Stimulated activated naive CD4-positive, alpha-beta T cell (primary cell): Measurements from ENCODE around the gene FMO5.
"Not testable (repeated sequence)": the region's sequence is repeated elsewhere in the genome, so short reads cannot be mapped to it uniquely, and the experiment has no call there.

ENCODE experiments used
- DNase-seq, 6 experiments: peaks; one replicate each; lab custom pipeline; 2025; lab: John Stamatoyannopoulos, UW

FMO5 gene

DNA sequence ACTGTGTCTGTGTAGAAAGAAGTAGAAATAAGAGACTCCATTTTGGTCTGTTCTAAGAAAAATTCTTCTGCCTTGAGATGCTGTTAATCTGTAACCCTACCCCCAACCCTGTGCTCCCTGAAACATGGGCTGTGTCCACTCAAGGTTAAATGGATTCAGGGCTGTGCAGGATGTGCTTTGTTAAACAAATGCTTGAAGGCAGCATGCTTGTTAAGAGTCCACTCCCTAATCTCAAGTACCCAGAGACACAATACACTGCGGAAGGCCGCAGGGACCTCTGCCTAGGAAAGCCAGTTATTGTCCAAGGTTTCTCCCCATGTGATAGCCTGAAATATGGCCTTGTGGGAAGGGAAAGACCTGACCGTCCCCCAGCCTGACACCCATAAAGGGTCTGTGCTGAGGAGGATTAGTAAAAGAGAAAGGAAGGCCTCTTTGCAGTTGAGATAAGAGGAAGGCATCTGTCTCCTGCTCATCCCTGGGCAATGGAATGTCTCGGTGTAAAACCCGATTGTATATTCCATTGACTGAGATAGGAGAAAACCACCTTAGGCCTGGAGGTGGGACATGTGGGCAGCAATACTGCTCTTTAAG is 15.1 kb upstream of the FMO5 start:
- DNase-seq = not testable (repeated sequence)

DNA sequence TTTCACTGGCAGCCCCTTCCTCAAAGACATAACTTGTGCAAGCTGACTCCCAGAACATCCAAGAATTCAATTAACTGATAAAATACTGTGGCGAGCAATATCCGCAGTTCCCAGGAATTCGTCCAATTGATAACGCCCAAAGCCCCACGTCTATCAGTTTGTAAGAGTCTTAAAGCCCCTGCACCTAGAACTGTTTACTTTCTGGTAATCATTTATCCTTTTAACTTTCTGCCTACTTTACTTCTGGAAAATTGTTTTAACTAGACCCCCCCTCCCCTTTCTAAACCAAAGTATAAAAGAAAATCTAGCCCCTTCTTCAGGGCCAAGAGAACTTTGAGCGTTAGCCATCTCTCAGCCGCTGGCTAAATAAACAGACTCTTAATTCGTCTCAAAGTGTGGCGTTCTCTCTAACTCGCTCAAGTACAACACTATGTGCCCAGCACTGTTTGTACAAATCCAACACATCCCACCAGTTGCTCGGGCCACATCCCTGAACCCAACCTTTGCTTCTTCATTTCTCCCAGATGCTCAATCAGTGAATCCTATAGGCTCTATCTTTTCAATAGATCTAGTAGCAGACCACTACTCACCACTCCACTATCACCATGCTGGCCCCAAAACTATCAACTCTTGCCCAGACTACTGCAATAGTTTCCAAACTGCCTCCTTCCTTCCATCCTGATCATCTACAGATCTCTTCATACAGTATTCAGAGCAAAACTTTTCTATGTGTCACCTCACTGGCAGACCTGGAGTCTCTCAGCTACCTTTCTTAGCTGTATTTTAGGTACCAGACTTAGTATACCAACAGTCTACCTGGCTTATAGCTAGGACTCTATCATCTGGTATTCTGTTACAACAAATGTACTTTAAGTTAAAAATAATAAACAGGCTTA is 14.0 kb upstream of the FMO5 start:
- DNase-seq = no peak

DNA sequence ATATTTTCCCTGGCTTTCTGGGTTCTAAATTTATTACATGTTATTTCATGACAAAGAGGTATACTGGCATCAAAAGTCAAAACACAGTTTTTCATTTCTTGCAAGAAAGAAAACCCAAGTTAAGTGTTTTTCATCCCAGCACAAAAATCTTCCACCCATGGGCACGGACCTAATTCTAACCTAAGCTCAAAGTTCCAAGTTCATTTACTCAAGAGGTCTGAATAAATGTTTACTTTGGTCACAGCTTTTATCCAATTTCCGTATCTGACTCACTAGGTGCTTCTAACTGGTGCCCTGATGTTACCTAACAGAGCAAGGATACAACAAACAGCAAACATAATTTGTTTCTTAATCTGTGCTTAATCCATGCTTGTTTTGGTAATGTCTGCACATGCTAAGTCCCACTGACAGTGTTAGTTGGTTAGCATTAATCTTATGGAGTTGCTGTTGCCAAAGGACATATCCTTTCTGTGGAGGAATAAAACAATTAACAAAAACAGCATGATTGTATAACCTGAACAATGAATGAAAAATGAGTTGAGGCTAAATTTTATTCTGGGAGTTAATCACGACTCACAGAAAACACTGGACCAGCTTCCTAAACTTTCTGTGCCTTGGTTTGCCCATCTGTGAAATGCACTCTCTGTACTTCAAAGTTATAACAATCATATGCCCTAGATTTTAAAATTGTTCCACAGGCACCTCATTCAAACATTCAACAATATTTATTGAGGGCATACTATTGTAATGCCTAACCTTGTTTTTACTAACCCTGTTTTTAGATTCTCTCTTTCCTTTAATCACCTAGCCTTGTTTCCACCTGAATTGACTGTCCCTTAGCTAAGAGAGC is 13.1 kb upstream of the FMO5 start:
- DNase-seq = no peak

DNA sequence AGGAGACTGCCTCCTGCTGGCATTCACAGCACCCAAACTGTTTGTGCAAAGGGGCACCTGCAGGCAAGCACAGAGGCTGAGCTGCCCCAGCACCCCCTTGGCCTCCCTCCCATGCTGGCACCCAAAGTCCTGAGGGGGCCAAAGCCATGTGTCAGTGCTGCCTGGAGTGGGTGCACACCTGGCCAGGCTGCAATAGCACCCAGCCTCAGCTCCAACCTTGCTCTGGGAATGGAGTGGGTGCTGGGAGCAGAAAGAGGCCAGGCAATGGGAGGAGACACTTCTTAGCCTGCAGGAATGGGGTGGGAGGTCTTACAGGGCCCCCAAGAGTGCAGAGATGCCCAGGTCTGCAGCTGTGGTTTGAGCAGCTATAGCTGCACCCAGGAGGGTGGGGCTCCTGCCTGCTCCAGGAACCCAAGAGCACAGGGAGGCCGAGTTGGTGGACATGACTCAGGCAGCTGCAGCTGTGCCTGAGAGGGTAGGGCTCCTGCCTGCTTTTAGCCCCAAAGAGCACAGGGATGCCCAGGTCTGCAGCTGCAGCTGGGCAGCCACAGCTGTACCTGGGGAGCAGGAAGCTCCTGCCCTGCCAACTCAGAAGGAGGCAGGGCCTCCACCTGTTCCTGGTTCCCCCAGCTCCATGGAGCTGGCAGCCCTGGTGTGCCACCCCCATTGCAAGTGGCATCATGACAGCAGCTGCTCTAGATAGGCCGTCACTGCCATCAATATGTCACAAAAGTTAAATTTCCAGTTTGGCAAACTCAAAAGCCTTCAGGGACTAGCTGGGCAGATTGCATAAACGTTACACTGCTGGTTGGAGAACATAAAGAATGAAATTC is 12.0 kb upstream of the FMO5 start:
- no peak for DNase-seq

DNA sequence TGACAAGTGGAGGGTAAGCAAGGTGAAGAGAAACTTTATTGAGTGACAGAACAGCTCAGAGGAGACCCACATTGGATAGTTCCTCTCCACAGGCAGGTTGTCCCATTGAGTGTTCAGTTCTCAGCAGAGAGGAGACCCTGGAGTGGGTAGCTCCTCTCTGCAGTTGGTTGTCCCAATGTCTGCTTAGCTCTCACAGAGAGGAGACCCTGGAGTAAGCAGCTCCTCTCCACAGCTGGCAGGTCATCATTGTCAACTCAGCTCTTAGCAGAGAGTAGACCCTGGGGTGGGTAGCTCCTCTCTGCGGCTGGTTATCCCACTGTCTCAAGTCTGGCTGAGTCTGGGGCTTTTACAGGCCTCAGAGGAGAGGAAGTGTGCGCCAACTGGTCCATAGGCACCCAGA is 11.3 kb upstream of the FMO5 start:
- DNase-seq = no peak

DNA sequence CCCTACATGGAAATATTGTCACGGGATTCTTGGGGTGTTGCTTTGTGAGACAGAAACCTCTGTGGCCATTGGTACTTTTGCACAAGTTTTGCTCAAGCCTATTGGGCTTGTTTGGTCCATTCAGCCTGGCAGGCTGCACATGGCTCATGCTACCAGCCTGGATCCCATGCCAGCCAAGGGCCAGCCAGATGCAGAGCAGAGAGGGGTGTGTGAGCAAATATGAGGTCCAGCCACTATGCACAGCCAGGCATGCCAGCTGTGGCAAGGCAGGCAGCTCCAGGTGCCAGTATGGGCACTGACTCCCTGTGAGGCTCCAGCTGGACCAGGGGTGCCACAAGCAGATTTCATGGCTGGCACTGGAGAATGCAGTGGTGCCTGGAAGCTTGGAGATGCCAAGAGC is 10.7 kb upstream of the FMO5 start:
- no peak for DNase-seq

DNA sequence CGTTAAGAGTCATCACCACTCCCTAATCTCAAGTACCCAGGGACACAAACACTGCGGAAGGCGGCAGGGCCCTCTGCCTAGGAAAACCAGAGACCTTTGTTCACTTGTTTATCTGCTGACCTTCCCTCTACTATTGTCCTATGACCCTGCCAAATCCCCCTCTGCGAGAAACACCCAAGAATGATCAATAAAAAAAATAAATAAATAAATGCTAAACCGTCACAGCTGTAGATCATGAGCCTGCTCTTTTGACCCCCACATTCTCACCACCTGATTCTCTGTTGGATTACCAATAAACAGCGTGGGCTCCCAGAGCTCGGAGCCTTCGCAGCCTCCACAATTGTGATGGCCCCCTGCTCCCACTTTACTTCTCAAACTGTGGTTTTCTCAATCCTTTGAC is 8.8 kb upstream of the FMO5 start:
- not testable (repeated sequence) for DNase-seq

DNA sequence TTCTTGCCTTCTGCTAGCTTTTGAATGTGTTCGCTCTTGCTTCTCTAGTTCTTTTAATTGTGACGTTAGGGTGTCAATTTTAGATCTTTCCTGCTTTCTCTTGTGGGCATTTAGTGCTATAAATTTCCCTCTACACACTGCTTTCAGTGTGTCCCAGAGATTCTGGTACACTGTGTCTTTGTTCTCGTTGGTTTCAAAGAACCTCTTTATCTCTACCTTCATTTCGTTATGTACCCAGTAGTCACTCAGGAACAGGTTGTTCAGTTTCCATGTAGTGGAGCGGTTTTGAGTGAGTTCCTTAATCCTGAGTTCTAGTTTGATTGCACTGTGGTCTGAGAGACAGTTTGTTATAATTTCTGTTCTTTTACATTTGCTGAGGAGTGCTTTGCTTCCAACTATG is 5.9 kb upstream of the FMO5 start:
- not testable (repeated sequence) for DNase-seq

DNA sequence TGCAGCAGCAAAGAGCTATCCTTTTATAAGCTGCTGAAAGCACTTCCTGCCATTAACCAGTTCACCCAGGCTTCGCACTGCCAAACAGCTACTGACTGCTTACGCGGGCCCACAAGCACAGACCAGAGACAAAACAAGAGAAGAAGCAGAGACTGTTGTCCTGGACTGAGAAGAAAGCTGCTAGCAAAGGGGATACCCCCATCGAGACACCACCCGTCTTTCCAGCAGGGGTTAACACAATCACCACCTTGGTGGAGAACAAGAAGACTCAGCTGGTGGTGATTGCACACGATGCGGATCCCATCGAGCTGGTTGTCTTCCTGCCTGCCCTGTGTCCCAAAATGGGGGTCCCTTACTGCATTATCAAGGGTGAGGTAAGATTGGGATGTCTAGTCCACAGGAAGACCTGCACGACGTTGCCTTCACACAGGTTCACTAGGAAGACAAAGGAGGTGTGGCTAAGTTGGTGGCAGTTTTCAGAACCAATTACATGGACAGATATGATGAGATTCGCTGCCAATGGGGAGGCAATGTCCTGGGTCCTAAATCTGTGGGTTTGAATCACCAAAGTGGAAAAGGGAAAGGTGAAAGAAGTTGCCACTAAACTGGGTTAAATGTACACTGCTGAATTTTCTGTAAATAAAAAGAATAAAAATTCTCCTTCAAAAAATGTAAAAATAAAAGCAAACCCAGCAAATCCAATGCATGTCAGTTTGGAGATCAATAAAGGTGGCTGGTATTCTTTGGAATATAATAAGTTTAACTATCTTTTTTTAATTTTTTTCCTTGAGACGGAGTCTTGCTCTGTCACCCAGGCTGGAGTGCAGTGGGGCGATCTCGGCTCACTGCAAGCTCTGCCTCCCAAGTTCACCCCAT is 1.2 kb downstream of the FMO5 start:
- no peak for DNase-seq

DNA sequence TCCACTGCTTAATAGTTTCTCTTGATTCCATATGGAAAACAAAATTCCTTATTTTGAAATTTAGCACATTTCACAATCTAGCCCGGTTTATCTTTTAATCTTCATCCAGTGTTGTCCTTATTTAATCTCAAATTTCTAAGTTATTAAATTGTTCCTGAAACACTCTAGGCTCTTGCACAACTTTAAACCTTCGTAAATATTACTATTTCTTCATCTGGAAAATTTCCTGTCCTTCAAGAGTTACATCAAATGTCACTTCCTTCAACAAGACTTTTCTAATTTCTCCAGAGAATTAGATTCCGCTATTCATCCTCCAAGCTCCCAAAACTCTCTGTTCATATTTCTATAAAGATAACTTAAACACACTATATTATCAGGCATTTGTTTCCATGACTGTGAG is 6.5 kb downstream of the FMO5 start:
- DNase-seq = no peak

DNA sequence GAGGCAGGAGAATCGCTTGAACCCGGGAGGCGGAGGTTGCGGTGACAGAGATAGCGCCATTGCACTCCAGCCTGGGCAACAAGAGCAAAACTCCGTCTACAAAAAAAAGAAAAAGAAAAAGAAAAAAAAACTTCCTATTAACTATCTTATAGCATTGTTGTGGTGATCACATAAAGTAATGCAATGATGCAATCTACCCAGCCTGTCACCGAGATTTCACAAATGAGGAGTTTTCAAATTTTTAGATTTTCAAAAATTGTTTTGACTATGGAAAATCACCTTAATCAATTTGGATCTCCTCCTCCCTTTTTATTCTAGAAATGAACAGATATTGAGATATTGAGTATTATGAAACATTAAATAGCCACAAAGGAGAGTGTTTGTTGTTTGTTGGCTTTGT is 8.0 kb downstream of the FMO5 start:
- DNase-seq = no peak

DNA sequence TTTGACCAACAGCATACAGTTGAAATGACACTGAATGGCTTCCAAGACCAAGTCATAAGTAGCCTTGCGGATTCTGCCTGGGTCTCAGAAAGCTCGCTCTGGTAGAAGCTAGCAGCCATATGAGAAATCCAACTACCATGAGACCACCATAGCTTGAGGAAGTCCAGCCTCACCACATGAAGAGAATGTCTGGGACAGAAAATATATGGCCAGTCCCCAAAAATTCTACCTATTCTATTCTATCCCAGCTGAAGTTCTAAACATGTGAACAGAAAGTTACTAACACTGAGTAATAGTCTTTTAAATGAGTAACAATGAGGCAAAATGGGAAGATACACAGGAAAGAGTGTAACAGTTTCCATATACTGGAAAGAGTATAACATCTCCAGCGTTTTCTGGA is 9.0 kb downstream of the FMO5 start:
- no peak for DNase-seq

DNA sequence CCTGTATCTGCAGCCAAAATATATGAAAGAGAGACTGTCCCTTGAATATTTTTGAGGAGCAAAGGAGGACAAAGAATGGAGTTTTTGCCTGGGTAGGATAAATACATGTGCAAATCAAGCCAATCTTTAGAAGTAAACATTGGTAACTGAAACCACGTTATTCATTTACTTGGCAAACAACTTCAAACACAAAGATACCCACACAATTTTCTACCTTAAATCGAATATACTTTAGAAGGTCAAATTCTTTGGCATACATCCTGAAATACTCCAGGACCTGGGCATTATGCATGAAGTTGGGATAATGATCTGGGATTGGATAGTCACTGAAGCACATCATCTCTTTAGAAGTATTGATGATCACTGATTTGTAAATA is 9.6 kb downstream of the FMO5 start:
- DNase-seq = no peak

DNA sequence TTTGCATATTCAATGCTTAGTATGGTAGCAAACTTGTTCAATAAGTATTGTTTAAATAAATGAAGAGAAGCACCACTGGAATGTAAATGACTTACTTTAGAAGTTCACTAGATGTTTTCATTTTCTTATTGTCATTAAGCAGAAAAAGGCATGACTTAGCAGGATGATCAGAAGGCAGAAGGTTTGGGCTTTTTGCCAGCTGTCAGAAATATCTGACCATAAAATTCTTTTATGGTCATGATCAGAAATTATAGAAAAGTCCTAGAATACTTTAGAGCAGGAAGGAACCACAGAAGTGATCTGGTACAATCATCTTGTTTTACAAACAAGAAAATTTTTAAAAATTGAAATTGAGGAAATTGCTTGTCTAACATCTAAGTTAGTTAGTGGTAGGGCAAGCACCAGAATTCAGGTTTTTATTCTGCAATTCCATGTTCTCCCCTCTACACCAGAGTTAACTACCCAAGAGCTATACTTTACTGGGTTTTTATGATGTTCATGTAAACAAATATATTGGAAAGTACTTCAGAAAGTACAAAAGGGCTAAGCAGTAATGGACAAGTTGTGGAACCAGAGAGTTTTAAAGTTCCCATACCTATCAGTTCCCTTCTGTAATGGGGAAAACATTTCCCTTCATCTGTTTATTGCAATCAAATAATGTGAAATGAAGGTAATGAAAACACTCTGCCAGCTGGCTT is 10.1 kb downstream of the FMO5 start:
- no peak for DNase-seq

DNA sequence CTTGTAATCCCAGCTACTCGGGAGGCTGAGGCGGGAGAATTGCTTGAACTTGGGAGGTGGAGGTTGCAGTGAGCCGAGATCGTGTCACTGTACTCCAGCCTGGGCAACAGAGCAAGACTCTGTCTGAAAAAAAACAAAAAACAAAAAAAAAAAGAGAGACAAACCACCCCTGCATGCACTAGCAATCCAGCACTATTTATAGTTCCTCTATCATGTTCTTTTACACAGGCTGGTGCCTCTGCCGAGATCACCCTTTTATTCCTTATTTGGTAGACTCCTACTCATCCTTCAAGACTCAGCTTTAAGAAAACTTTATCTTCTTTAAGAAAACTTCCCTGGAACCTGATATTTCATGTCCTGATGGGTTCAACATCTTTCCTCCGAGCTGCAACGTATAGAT is 10.8 kb downstream of the FMO5 start:
- no peak for DNase-seq

DNA sequence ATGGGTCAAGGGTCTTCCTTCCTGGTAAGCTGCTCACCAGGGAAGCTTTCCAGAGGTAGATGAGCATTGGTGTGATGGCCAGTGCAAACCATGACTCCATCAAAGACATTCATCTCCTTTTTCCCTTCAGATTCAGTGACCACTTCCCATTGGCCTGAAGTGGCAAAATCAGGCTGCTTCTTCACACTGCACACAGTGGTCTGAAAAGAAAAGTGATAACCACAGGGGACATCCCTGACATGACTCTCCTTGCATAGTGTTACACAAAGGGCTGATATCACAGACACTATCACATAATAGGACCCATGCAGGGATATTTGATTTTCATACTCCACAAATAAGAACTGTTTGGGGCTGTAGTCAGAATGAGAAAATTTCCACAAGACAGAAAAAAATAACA is 11.9 kb downstream of the FMO5 start:
- no peak for DNase-seq

DNA sequence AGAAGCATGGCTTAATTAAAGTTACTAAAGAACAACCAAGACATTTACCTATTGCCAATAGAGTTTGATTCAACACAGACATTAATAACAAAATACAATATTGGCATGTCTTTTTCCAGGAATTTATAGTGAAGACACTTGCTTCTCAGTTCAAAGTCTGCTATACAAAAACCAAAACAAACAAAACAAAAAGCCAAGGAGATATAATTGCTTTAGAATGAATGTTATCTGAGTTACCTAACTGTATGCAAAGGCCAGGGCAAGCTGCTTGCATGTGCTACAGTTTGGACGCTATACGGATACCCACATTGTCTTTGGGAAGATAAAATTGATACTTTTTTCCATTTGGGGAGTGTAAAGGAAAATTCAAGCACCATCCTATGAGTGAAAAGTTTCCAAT is 13.6 kb downstream of the FMO5 start:
- no peak for DNase-seq

DNA sequence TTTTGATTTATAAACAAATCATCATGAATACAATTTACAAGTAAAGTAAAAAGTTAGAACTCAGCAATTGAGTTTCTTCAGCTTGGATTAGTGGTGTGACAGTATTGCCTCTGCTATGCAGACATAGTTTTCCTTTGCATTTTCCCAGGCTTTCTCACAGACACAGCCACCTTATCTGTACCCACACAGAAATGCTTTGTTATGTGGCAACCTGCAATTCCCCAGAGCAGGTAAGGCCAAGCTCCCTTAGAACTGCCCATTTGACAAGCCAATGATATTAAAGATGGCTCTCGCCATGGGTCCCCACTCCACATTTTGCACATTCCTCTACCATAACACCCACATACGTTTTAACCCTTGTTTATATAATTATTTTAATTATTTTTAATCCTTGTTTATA is 14.2 kb downstream of the FMO5 start:
- DNase-seq = no peak

DNA sequence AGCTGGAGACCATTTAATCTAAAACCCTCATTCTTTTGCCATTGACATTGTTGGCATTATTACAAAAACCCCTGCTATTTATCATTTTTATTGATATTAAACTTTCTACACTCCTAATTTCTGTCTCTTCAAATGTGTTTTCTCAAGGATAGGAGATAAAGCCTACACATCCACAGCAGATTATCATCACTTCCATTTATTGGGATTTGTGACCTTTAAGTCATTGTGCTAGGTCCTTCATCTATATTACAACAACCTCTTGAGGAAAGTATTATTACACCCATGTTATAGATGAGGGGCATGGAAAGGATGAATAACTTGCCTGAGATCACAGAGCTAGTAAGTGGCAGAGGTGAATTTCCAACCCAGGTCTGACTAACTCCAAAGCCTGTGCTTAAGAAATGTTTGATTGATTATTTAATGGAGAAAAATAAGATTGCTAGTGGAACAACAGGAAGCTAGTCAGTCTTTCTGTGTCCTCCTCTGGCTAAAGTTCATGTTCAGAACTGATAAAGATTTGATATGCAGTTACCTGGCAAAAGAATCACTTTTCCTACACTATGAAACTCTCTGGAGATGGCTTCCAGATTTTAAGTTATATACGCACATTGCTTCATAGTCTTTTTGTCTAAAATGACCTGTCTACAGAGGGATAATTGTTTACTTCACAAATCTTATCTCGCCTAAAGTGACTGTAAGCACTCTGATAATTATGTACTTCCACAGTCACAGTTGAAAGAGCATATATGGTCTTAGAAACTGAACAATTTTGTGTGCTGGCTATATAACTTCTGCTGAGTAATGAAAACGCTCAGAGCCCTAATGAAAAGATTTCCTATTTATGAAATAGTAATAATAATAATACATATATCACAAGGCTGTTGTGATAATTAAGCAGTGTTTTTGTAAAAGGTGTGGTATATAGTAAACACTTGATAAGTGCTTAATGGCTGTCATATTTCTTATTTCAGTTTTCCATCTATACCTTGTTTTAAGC is 15.0 kb downstream of the FMO5 start:
- DNase-seq = no peak
